GM12878 (cell line): ENCODE results near the gene GPM6B. TPM values are rescaled to one million over a fixed set of nuclear protein-coding genes. Genes with fewer than 3 reads are reported as not detected.

Experiments
- ATF7 ChIP-seq: fragments of 450-650 bp; IDR thresholded peaks from 2 replicates; pipeline ENCODE4 v1.6.1; 2016; ENCODE audit warnings: low read depth, mild to moderate bottlenecking
- MTA2 ChIP-seq: fragments of 450-650 bp; IDR thresholded peaks from 2 replicates; pipeline ENCODE4 v1.6.1; 2016; ENCODE audit warnings: low read depth, mild to moderate bottlenecking, moderate library complexity
- POLR2AphosphoS2 ChIP-seq: IDR thresholded peaks from 2 replicates; pipeline ENCODE4 v1.6.1; 2011; ENCODE audit warnings: low read depth, mild to moderate bottlenecking, low read length, improper control_type of control experiment, moderate library complexity
- POLR2AphosphoS5 ChIP-seq: IDR thresholded peaks from 2 replicates; pipeline ENCODE4 v1.6.1; 2011; ENCODE audit warnings: mild to moderate bottlenecking, low read length, inconsistent platforms
- RAD21 ChIP-seq: IDR thresholded peaks from 2 replicates; pipeline ENCODE4 v1.6.1; 2011; ENCODE audit warnings: mild to moderate bottlenecking, low read depth, low read length, moderate library complexity; ENCODE audit not compliant: insufficient read depth
- RCOR1 ChIP-seq: conservative IDR thresholded peaks from 2 replicates; pipeline ENCODE4 v1.6.1; 2012; ENCODE audit warnings: low read depth, low read length, improper control_type of control experiment
- SMAD1 ChIP-seq: fragments of 450-650 bp; IDR thresholded peaks from 2 replicates; pipeline ENCODE4 v1.6.1; 2018; ENCODE audit warnings: mild to moderate bottlenecking, low read depth; ENCODE audit not compliant: partially characterized antibody
- TCF7 ChIP-seq: IDR thresholded peaks from 2 replicates; pipeline ENCODE4 v1.6.1; 2014; ENCODE audit warnings: antibody characterized with exemption, borderline replicate concordance
- YY1 ChIP-seq: IDR thresholded peaks from 2 replicates; pipeline ENCODE4 v1.6.1; 2011; ENCODE audit warnings: low read depth, mild to moderate bottlenecking, low read length
- ZBTB40 ChIP-seq: fragments of 450-650 bp; IDR thresholded peaks from 2 replicates; pipeline ENCODE4 v1.6.1; 2016; ENCODE audit warnings: mild to moderate bottlenecking, moderate library complexity, borderline replicate concordance
- polyA plus RNA-seq, 11 experiments: library from polyadenylated mRNA; depleted of rRNA in 4 of 11; unstranded in 6 of 11; stranded (reverse) in 5 of 11; fragments of >200 nt; fragmentation: Nextera tagmentation in 4 of 11; fragmentation: Illumina TruSeq in 1 of 11; extraction: Ambion mirVana in 4 of 11; extraction: Trizol in 1 of 11; gene quantifications; 1 replicate in 1 of 11; 2 replicates in 10 of 11; pipeline versions ENCODE4 v1.2.1 to v1.2.3, GENCODE V29; 2011 to 2016; ENCODE audit warnings: inconsistent platforms in 2 of 11, missing spikeins in 2 of 11, low read depth in 1 of 11
- total RNA-seq, 4 experiments: library from RNA; depleted of rRNA in 3 of 4; stranded (reverse); fragments of >200 nt in 3 of 4; fragmentation: Illumina TruSeq in 1 of 4; extraction: Trizol in 1 of 4; gene quantifications; 2 replicates each; pipeline versions ENCODE4 v1.2.1 to v1.2.3, GENCODE V29; 2013 to 2021
- TF ChIP-seq, protein P1 (sequence below): fragments of 450-650 bp; IDR thresholded peaks from 2 replicates; pipeline ENCODE4 v1.6.1; 2016; ENCODE audit warnings: mild to moderate bottlenecking

The GPM6B gene
- total and polyA plus RNA-seq, 10 of the 15 experiments (the other 5 are each of a cell fraction or from before 2014, with no cell fraction given), result 0.01 to 2.6 (median 0.37) TPM; not detected in 2

DNA sequence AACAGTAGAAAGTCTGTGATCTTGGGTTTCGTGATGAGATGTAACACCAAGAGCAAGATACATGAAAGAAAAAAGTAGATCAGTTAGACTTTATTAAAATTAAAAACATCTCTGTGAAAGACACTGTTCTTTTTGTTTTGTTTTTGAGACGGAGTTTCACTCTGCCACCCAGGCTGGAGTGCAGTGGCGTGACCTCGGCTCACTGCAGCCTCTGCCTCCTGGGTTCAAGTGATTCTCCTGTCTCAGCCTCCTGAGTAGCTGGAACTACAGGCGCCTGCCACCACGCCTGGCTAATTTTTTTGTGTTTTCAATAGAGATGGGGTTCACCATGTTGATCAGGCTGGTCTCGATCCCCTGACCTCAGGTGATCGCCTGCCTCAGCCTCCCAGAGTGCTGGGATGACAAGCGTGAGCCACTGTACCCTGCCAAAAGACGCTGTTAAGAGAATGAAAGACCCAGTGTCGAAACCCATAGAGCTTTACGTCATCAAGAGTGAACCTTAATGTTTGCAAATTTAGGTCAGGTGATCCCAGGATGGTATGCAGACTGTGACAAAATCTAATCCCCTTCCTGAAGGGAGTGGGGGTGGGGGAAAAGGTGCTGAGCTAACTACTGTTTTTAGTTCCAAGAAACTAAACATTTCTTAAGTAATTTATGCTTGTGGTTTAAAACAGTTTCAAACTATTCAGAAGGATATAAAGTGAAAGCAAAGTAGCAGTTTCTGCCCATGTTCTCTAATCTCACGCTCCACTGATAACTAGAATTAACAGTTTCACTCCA is 74.3 kb downstream of the GPM6B start (continued):
- TF ChIP-seq, protein P1, sequence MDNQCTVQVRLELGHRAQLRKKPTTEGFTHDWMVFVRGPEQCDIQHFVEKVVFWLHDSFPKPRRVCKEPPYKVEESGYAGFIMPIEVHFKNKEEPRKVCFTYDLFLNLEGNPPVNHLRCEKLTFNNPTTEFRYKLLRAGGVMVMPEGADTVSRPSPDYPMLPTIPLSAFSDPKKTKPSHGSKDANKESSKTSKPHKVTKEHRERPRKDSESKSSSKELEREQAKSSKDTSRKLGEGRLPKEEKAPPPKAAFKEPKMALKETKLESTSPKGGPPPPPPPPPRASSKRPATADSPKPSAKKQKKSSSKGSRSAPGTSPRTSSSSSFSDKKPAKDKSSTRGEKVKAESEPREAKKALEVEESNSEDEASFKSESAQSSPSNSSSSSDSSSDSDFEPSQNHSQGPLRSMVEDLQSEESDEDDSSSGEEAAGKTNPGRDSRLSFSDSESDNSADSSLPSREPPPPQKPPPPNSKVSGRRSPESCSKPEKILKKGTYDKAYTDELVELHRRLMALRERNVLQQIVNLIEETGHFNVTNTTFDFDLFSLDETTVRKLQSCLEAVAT, result peak; percentile 47; the same call in 1 of the 2 replicates
- TF ChIP-seq ZBTB40, result peak; percentile 9; the same call in 1 of the 2 replicates
- no peak; the same call in 1 of the 2 replicates for TF ChIP-seq RCOR1
- no peak for TF ChIP-seq SMAD1
- 0 out of 2 replicates have a peak, but pooled peaks have one; percentile 44 for TF ChIP-seq POLR2AphosphoS5
- peak; percentile 90 for TF ChIP-seq MTA2
- peak; percentile 97 for TF ChIP-seq ATF7
- no peak for TF ChIP-seq POLR2AphosphoS2
- no peak for TF ChIP-seq RAD21
- no peak for TF ChIP-seq YY1
- TF ChIP-seq TCF7, result no peak
